Adrenal gland (tissue), 5 donors: ENCODE measurements around the gene MED20.

Experiments used
- CTCF ChIP-seq, 6 experiments: fragments of 450-650 bp in 4 of 6; fragments of 200-600 bp in 2 of 6; sonication (generic) in 1 of 6; IDR thresholded peaks; 1 replicate in 5 of 6; 2 replicates in 1 of 6; pipeline versions ENCODE4 v1.5.1 to v1.8.0; 2016 to 2021; ENCODE audit warnings: antibody characterized with exemption in 6 of 6, mild to moderate bottlenecking in 2 of 6, moderate library complexity in 1 of 6
- POLR2A ChIP-seq, 2 donors: fragments of 450-650 bp; IDR thresholded peaks; one replicate each; pipeline ENCODE4 v1.6.1; 2017; ENCODE audit warnings: antibody characterized with exemption in 2 of 2, mild to moderate bottlenecking in 2 of 2, moderate library complexity in 1 of 2
- donor health status: DM: no; HTN: no; CAD: no.

DNA sequence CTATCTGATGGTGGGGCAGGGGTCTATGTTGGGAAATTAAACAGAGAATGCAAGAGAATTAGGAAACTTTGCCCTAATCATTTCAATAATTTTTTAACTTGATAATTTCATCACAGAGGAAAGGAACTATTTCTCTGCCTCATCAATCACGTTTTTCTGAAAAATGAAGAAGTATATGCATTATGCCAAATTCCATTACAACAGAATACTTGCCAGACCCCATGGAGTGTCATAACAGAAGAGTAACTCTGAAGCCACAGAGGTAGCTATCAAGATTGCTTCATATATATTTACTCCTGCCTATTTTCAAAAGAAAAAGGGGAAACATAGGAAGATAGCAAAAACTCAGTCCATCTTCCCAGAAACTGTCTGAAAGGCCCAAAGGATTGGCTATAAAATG is 20.1 kb downstream of the MED20 start:
- TF ChIP-seq CTCF (IDR thresholded peaks at IDR 0.05) (no peak), POLR2A (IDR thresholded peaks at IDR 0.05) (no peak)
